Motor neuron (in vitro differentiated cells): ENCODE data around the gene GYPA. TPM values are rescaled to one million over a fixed set of nuclear protein-coding genes. Genes with fewer than 3 reads are reported as not detected.
"Not testable (repeated sequence)": the region's sequence is repeated elsewhere in the genome, so short reads cannot be mapped to it uniquely, and the experiment has no call there.

Experiments
- ATAC-seq, 8 experiments: fragments of 200-7000 bp; cut with Tn5 transposase; replicated peaks in 6 of 8; 2 replicates each; pipeline ENCODE4 v1.8.0; 2021; ENCODE audit warnings: mild to moderate bottlenecking in 8 of 8, moderate library complexity in 8 of 8
- H3K27ac ChIP-seq, 2 donors: fragments of 250-450 bp; sonication (Bioruptor Pico); 2 replicates each; pipeline ENCODE4 v1.9.0; 2021; ENCODE audit warnings: antibody characterized with exemption in 2 of 2, mild to moderate bottlenecking in 2 of 2, moderate library complexity in 1 of 2
- H3K4me1 ChIP-seq, 2 donors: fragments of 250-450 bp; sonication (Bioruptor Pico); replicated peaks in 1 of 2; 2 replicates each; pipeline ENCODE4 v1.6.1; 2021; ENCODE audit warnings: antibody characterized with exemption in 2 of 2, mild to moderate bottlenecking in 2 of 2, moderate library complexity in 1 of 2
- H3K4me3 ChIP-seq, 5 donors: fragments of 250-450 bp; sonication (Bioruptor Pico); 2 replicates each; pipeline ENCODE4 v1.9.0; 2021; ENCODE audit warnings: antibody characterized with exemption in 5 of 5, mild to moderate bottlenecking in 5 of 5, moderate library complexity in 4 of 5
- WGBS, 10 experiments: fragments of 450-650 bp; shearing (Covaris generic); methylation state at CpG; one replicate each; pipeline ENCODE4 v1.0.0; 2022; 5-methylcytosine and 5-hydroxymethylcytosine counted together
- in situ Hi-C, 9 experiments: fragments of 400-800 bp; cut with MboI; loops; one replicate each; pipeline ENCODE4 v1.15.0; 2021; ENCODE audit warnings: low sequenced_read_pairs in 9 of 9, low pct_unique_long_range_greater_than_20kb in 2 of 9; ENCODE audit not compliant: unreplicated experiment in 9 of 9
- total RNA-seq, 8 experiments: library from RNA; unstranded; fragments of 300-600 nt; gene quantifications; 2 replicates each; pipeline versions ENCODE4 v1.2.3 to v1.2.4, GENCODE V29; 2022

Gene GYPA
- total RNA-seq: 1 to 10 TPM in 1 of 8 experiments, not detected in 7; 1.1 TPM

GRCh38 chr4:144140594-144141295 lies at the start of gene GYPA:
Gene GYPA, minus strand, starts transcription at chr4:144140718. Its CDS starts 83 bp downstream, at chr4:144140635.
- ATAC-seq: not testable (repeated sequence)
- 75 to 100% (median 100%) methylated on average over 1 of the region's 4 CpGs; no CpG with 5 or more reads in 5 of the 10 experiments for WGBS, 10 experiments

GRCh38 chr4:144190009-144190408 lies 49.5 kb upstream of the GYPA start:
- no peak overlapping the region for H3K4me3 ChIP-seq
- no peaks in the 10 kb centered on the region for H3K4me1 ChIP-seq
- ATAC-seq: no peak
- in situ Hi-C loops: loop anchor here in 4 of 9 experiments (25.0 kb wide), 4 partner anchors 372 to 872 kb away; no protein-coding TSS in a partner anchor
- H3K27ac ChIP-seq: no peak overlapping the region
- 0 to 40% (median 0%) methylated on average over 1 to 2 of the region's 2 CpGs; no CpG with 5 or more reads in 1 of the 10 experiments for whole genome bisulfite sequencing, 10 experiments

More at GRCh38 chr4:144140594-144141295, at the start of gene GYPA:
- H3K27ac ChIP-seq, in situ Hi-C loops, H3K4me3 ChIP-seq: not testable (repeated sequence)
- H3K4me1 ChIP-seq: peaks cover 0 to 11% of the 10 kb centered on the region in 2 donors

GRCh38 chr4:144189121-144189520 lies 48.6 kb upstream of the GYPA start:
- Histone ChIP-seq H3K4me1 (no peaks in the 10 kb centered on the region), H3K4me3 (no peak overlapping the region), H3K27ac (no peak overlapping the region)
- WGBS, 10 experiments: 0 to 84% (median 40%) methylated on average over 1 to 3 of the region's 3 CpGs; no CpG with 5 or more reads in 1 of the 10 experiments
- in situ Hi-C loops: loop anchor here in 4 of 9 experiments (25.0 kb wide), 4 partner anchors 373 to 873 kb away; no protein-coding TSS in a partner anchor
- no peak for ATAC-seq

GRCh38 chr4:144185086-144185485 lies 44.6 kb upstream of the GYPA start:
- H3K27ac ChIP-seq: no peak overlapping the region
- H3K4me3 ChIP-seq: no peak overlapping the region
- in situ Hi-C loops: loop anchor here in 4 of 9 experiments (25.0 kb wide), 4 partner anchors 377 to 877 kb away; no protein-coding TSS in a partner anchor
- H3K4me1 ChIP-seq: no peaks in the 10 kb centered on the region
- no peak for ATAC-seq

GRCh38 chr4:144183165-144183564 lies 42.6 kb upstream of the GYPA start:
- in situ Hi-C loops: loop anchor here in 4 of 9 experiments (25.0 kb wide), 4 partner anchors 379 to 879 kb away; no protein-coding TSS in a partner anchor
- Histone ChIP-seq H3K27ac (no peak overlapping the region), H3K4me3 (no peak overlapping the region)

GRCh38 chr4:144181391-144181790 lies 40.9 kb upstream of the GYPA start:
- H3K27ac ChIP-seq: no peak overlapping the region
- no peak for ATAC-seq
- no peak overlapping the region for H3K4me3 ChIP-seq
- in situ Hi-C loops: loop anchor here in 4 of 9 experiments (25.0 kb wide), 4 partner anchors 381 to 881 kb away; no protein-coding TSS in a partner anchor
- 47 to 100% (median 89%) methylated on average over 1 to 8 of the region's 8 CpGs for WGBS, 10 experiments
- no peaks in the 10 kb centered on the region for H3K4me1 ChIP-seq

More at GRCh38 chr4:144183165-144183564, 42.6 kb upstream of the GYPA start:
- WGBS, 10 experiments: 0 to 89% (median 80%) methylated on average over 1 to 2 of the region's 2 CpGs
- H3K4me1 ChIP-seq: no peaks in the 10 kb centered on the region
- no peak for ATAC-seq

GRCh38 chr4:144179152-144179739 lies 38.7 kb upstream of the GYPA start:
- no peak for ATAC-seq
- WGBS, 10 experiments: 0 to 86% (median 60%) methylated on average over 1 of the region's 1 CpG; no CpG with 5 or more reads in 2 of the 10 experiments
- no peaks in the 10 kb centered on the region for H3K4me1 ChIP-seq
- H3K27ac ChIP-seq: no peak overlapping the region
- H3K4me3 ChIP-seq: no peak overlapping the region
- in situ Hi-C loops: loop anchor here in 5 of 9 experiments (10.0 to 25.0 kb wide), 5 partner anchors 383 to 886 kb away; no protein-coding TSS in a partner anchor

GRCh38 chr4:144178414-144178813 lies 37.9 kb upstream of the GYPA start:
- WGBS, 10 experiments: 17 to 83% (median 50%) methylated on average over 1 to 2 of the region's 2 CpGs; no CpG with 5 or more reads in 1 of the 10 experiments

GRCh38 chr4:144176476-144176875 lies 36.0 kb upstream of the GYPA start:
- no peak overlapping the region for H3K27ac ChIP-seq
- H3K4me3 ChIP-seq: no peak overlapping the region
- 0 to 75% (median 43%) methylated on average over 1 of the region's 1 CpG; no CpG with 5 or more reads in 3 of the 10 experiments for WGBS, 10 experiments
- H3K4me1 ChIP-seq: no peaks in the 10 kb centered on the region
- ATAC-seq: no peak
- in situ Hi-C loops: loop anchor here in 5 of 9 experiments (10.0 to 25.0 kb wide), 5 partner anchors 386 to 888 kb away; no protein-coding TSS in a partner anchor

More at GRCh38 chr4:144178414-144178813, 37.9 kb upstream of the GYPA start:
- H3K4me1 ChIP-seq: no peaks in the 10 kb centered on the region
- no peak overlapping the region for H3K27ac ChIP-seq
- no peak for ATAC-seq
- no peak overlapping the region for H3K4me3 ChIP-seq
- in situ Hi-C loops: loop anchor here in 5 of 9 experiments (10.0 to 25.0 kb wide), 5 partner anchors 384 to 886 kb away; no protein-coding TSS in a partner anchor

- Histone ChIP-seq H3K27ac (no peak overlapping the region), H3K4me3 (no peak overlapping the region), H3K4me1 (no peaks in the 10 kb centered on the region)
- peak; percentile 64 to 97 (median 74) for ATAC-seq
- WGBS, 10 experiments: 0 to 40% (median 3%) methylated on average over 1 to 5 of the region's 5 CpGs; no CpG with 5 or more reads in 1 of the 10 experiments
- in situ Hi-C loops: loop anchor here in 5 of 9 experiments (10.0 to 25.0 kb wide), 5 partner anchors 388 to 890 kb away; no protein-coding TSS in a partner anchor
These were observed 34.0 kb upstream of the GYPA start for GRCh38 chr4:144174401-144175067.

- in situ Hi-C loops: loop anchor here in 1 of 9 experiments (10.0 kb wide), 1 partner anchor 893 kb away; no protein-coding TSS in a partner anchor
- Histone ChIP-seq H3K4me1 (no peaks in the 10 kb centered on the region), H3K27ac (no peak overlapping the region), H3K4me3 (no peak overlapping the region)
- ATAC-seq: peak in 3 of 8 experiments; percentile 19 to 62 (median 32)
- 20 to 80% (median 56%) methylated on average over 1 to 2 of the region's 2 CpGs; no CpG with 5 or more reads in 5 of the 10 experiments for WGBS, 10 experiments
These were observed 31.2 kb upstream of the GYPA start for GRCh38 chr4:144171697-144172096.

- H3K4me3 ChIP-seq: no peak overlapping the region
- in situ Hi-C loops: no loop called here
- H3K27ac ChIP-seq: no peak overlapping the region
- no peak for ATAC-seq
- 79 to 96% (median 90%) methylated on average over 2 to 3 of the region's 3 CpGs; no CpG with 5 or more reads in 3 of the 10 experiments for WGBS, 10 experiments
- H3K4me1 ChIP-seq: no peaks in the 10 kb centered on the region
These were observed 28.7 kb upstream of the GYPA start for GRCh38 chr4:144169211-144169610.
